Ascending aorta (tissue), 2 donors: ENCODE results near the gene TBC1D5. TPM values are rescaled to one million over a fixed set of nuclear protein-coding genes. Genes with fewer than 3 reads are reported as not detected.
"Not testable (repeated sequence)": the region's sequence is repeated elsewhere in the genome, so short reads cannot be mapped to it uniquely, and the experiment has no call there.

Experiments used
- DNase-seq, 2 donors: peaks; one replicate each; pipeline ENCODE4 v3.0.0-alpha.2; 2019; ENCODE audit warnings: low spot score in 2 of 2
- H3K27ac ChIP-seq, 2 donors: fragments of 200-600 bp; sonication (generic); one replicate each; pipeline ENCODE4 v1.5.1; 2016 to 2017; ENCODE audit warnings: mild to moderate bottlenecking in 1 of 2
- H3K27me3 ChIP-seq: fragments of 200-600 bp; sonication (generic); one replicate; pipeline ENCODE4 v1.5.1; 2017
- H3K36me3 ChIP-seq, 2 donors: fragments of 200-600 bp; sonication (generic); one replicate each; pipeline ENCODE4 v1.5.1; 2016
- H3K4me1 ChIP-seq, 2 donors: fragments of 200-600 bp; sonication (generic); one replicate each; pipeline ENCODE4 v1.5.1; 2016 to 2017; ENCODE audit warnings: mild to moderate bottlenecking in 1 of 2
- H3K4me3 ChIP-seq, 2 donors: fragments of 200-600 bp; sonication (generic); one replicate each; pipeline ENCODE4 v1.5.1; 2016 to 2017; ENCODE audit warnings: mild to moderate bottlenecking in 1 of 2
- H3K9me3 ChIP-seq, 2 donors: fragments of 200-600 bp; sonication (generic); one replicate each; pipeline ENCODE4 v1.5.1; 2016
- CTCF ChIP-seq, 3 experiments: fragments of 200-600 bp in 2 of 3; fragments of 450-650 bp in 1 of 3; sonication (generic) in 2 of 3; IDR thresholded peaks; one replicate each; pipeline ENCODE4 v1.5.1; 2016 to 2019; ENCODE audit warnings: antibody characterized with exemption in 3 of 3, mild to moderate bottlenecking in 1 of 3, moderate library complexity in 1 of 3
- intact Hi-C: fragments of 100-400 bp; cut with DNase I; formaldehyde crosslinking; loops from one replicate; pipeline ENCODE4 v1.15.1; 2023
- total RNA-seq: library from RNA; depleted of rRNA; stranded (reverse); fragments of >200 nt; gene quantifications from one replicate; pipeline ENCODE4 v1.1.0, GENCODE V29; 2016

TBC1D5 gene
- total RNA-seq, 1 donor from 2014 or later = 43.3 TPM

GRCh38 chr3:17674082-17674686, 68.2 kb downstream of the TBC1D5 start:
- Histone ChIP-seq H3K9me3 (no peaks in the 10 kb centered on the region), H3K27me3 (no peaks in the 10 kb centered on the region), H3K27ac (no peak overlapping the region), H3K4me1 (no peaks in the 10 kb centered on the region), H3K4me3 (no peak overlapping the region), H3K36me3 (no peaks in the 10 kb centered on the region)
- intact Hi-C loops = no loop called here
- no peak for TF ChIP-seq CTCF (IDR thresholded peaks at IDR 0.05)
- DNase-seq = no peak

- DNase-seq = no peak
- Histone ChIP-seq H3K36me3 (no peaks in the 10 kb centered on the region), H3K9me3 (no peaks in the 10 kb centered on the region), H3K4me1 (no peaks in the 10 kb centered on the region), H3K27ac (no peak overlapping the region), H3K4me3 (no peak overlapping the region), H3K27me3 (no peaks in the 10 kb centered on the region)
- TF ChIP-seq CTCF (IDR thresholded peaks at IDR 0.05) = no peak
- intact Hi-C loops = no loop called here
These were observed 69.9 kb downstream of the TBC1D5 start for GRCh38 chr3:17672506-17672905.

GRCh38 chr3:17670749-17671148, 71.7 kb downstream of the TBC1D5 start:
- Histone ChIP-seq H3K27ac (no peak overlapping the region), H3K4me1 (no peaks in the 10 kb centered on the region), H3K27me3 (no peaks in the 10 kb centered on the region), H3K4me3 (no peak overlapping the region), H3K9me3 (no peaks in the 10 kb centered on the region), H3K36me3 (no peaks in the 10 kb centered on the region)
- DNase-seq = no peak
- intact Hi-C loops = no loop called here
- TF ChIP-seq CTCF (IDR thresholded peaks at IDR 0.05) = no peak

- H3K36me3 ChIP-seq = no peaks in the 10 kb centered on the region
- no peaks in the 10 kb centered on the region for H3K9me3 ChIP-seq
- no peak overlapping the region for H3K27ac ChIP-seq
- DNase-seq = no peak
- no peaks in the 10 kb centered on the region for H3K27me3 ChIP-seq
- no peak overlapping the region for H3K4me3 ChIP-seq
- no peak for TF ChIP-seq CTCF (IDR thresholded peaks at IDR 0.05)
- intact Hi-C loops = no loop called here
- no peaks in the 10 kb centered on the region for H3K4me1 ChIP-seq
These were observed 77.5 kb downstream of the TBC1D5 start for GRCh38 chr3:17664923-17665322.

- H3K27me3 ChIP-seq = no peaks in the 10 kb centered on the region
- no peaks in the 10 kb centered on the region for H3K9me3 ChIP-seq
- no peak for TF ChIP-seq CTCF (IDR thresholded peaks at IDR 0.05)
- no peak for DNase-seq
- intact Hi-C loops = no loop called here
- H3K4me3 ChIP-seq = no peak overlapping the region
- H3K4me1 ChIP-seq = no peaks in the 10 kb centered on the region
- H3K27ac ChIP-seq = no peak overlapping the region
- no peaks in the 10 kb centered on the region for H3K36me3 ChIP-seq
These were observed 86.2 kb downstream of the TBC1D5 start for GRCh38 chr3:17656264-17656663.

- H3K4me3 ChIP-seq = no peak overlapping the region
- TF ChIP-seq CTCF (IDR thresholded peaks at IDR 0.05) = no peak
- no peaks in the 10 kb centered on the region for H3K36me3 ChIP-seq
- no peak overlapping the region for H3K27ac ChIP-seq
- H3K9me3 ChIP-seq = no peaks in the 10 kb centered on the region
- intact Hi-C loops = no loop called here
- no peaks in the 10 kb centered on the region for H3K27me3 ChIP-seq
- no peak for DNase-seq
- no peaks in the 10 kb centered on the region for H3K4me1 ChIP-seq
These were observed 86.7 kb downstream of the TBC1D5 start for GRCh38 chr3:17655743-17656142.

- H3K36me3 ChIP-seq, H3K27ac ChIP-seq, H3K4me3 ChIP-seq, intact Hi-C loops, H3K4me1 ChIP-seq, H3K9me3 ChIP-seq, DNase-seq, H3K27me3 ChIP-seq: not testable (repeated sequence)
These were observed 92.7 kb downstream of the TBC1D5 start for GRCh38 chr3:17649748-17650147.

GRCh38 chr3:17648630-17649355, 93.6 kb downstream of the TBC1D5 start:
- H3K4me1 ChIP-seq, H3K27me3 ChIP-seq, DNase-seq, H3K27ac ChIP-seq, intact Hi-C loops, H3K36me3 ChIP-seq, H3K4me3 ChIP-seq, H3K9me3 ChIP-seq: not testable (repeated sequence)
